PC-9 (cell line): ENCODE results near the gene NRAS. TPM values are rescaled to one million over a fixed set of nuclear protein-coding genes. Genes with fewer than 3 reads are reported as not detected.

ENCODE experiments used
- BruUV-seq: library from RNA; stranded (reverse); fragments of 400-500 nt; replicated peaks from 2 replicates; lab custom pipeline; 2021; lab: Mats Ljungman, UMichigan
- CTCF ChIA-PET: fragments of 300-600 bp; sonication (Branson Sonifier 250); formaldehyde crosslinking; loops from one replicate; lab custom pipeline; 2022; ENCODE audit warnings: antibody characterized with exemption; lab: Charles Lee
- POLR2A ChIA-PET: fragments of 300-600 bp; sonication (Branson Sonifier 250); formaldehyde crosslinking; loops from one replicate; lab custom pipeline; 2022; ENCODE audit warnings: antibody characterized with exemption; ENCODE audit not compliant: unreplicated experiment; lab: Charles Lee
- DNase-seq, 2 experiments: peaks; one replicate each; pipeline versions ENCODE4 v3.0.0 to v3.0.0-alpha.2; 2015 to 2022; ENCODE audit warnings: mixed read lengths in 1 of 2
- H2AFZ ChIP-seq: fragments of 200-600 bp; sonication (generic); 2 replicates; pipeline ENCODE4 v1.8.1; 2017; ENCODE audit warnings: antibody characterized with exemption
- H3F3A ChIP-seq: fragments of 200-600 bp; sonication (generic); 2 replicates; pipeline ENCODE4 v1.8.1; 2017; ENCODE audit warnings: antibody characterized with exemption, mild to moderate bottlenecking, low read depth; ENCODE audit not compliant: insufficient read depth
- H3K27ac ChIP-seq: fragments of 200-600 bp; sonication (generic); 2 replicates; pipeline ENCODE4 v1.6.1; 2016; ENCODE audit warnings: mixed run types
- H3K27me3 ChIP-seq: fragments of 200-600 bp; sonication (generic); 2 replicates; pipeline ENCODE4 v1.6.1; 2016; ENCODE audit warnings: low read depth, mixed run types; ENCODE audit not compliant: insufficient read depth
- H3K36me3 ChIP-seq: fragments of 200-600 bp; sonication (generic); 2 replicates; pipeline ENCODE4 v1.6.1; 2016; ENCODE audit warnings: low read depth, mixed run types
- H3K4me1 ChIP-seq: fragments of 200-600 bp; sonication (generic); replicated peaks from 2 replicates; pipeline ENCODE4 v1.6.1; 2016; ENCODE audit warnings: mixed run types; ENCODE audit not compliant: insufficient read depth
- H3K4me2 ChIP-seq: fragments of 200-600 bp; sonication (generic); 2 replicates; pipeline ENCODE4 v1.6.1; 2017; ENCODE audit warnings: mixed run types
- H3K4me3 ChIP-seq: fragments of 200-600 bp; sonication (generic); 2 replicates; pipeline ENCODE4 v1.6.1; 2016; ENCODE audit warnings: mixed run types
- H3K79me2 ChIP-seq: fragments of 200-600 bp; sonication (generic); 2 replicates; pipeline ENCODE4 v1.6.1; 2017; ENCODE audit warnings: low read depth, mixed run types
- H3K9me2 ChIP-seq: fragments of 200-600 bp; sonication (generic); 2 replicates; pipeline ENCODE4 v1.8.1; 2017; ENCODE audit warnings: mild to moderate bottlenecking; ENCODE audit not compliant: insufficient read depth
- H3K9me3 ChIP-seq: fragments of 200-600 bp; sonication (generic); 2 replicates; pipeline ENCODE4 v1.8.1; 2016; ENCODE audit warnings: low read depth; ENCODE audit not compliant: insufficient read depth
- H4K20me1 ChIP-seq: fragments of 200-600 bp; sonication (generic); 2 replicates; pipeline ENCODE4 v1.8.1; 2017; ENCODE audit not compliant: insufficient read depth
- CTCF ChIP-seq: fragments of 200-600 bp; sonication (generic); conservative IDR thresholded peaks from 2 replicates; pipeline ENCODE4 v1.6.1; 2017; ENCODE audit warnings: mixed run types, antibody characterized with exemption, mild to moderate bottlenecking, moderate library complexity
- EZH2 ChIP-seq: fragments of 200-600 bp; sonication (generic); IDR thresholded peaks from 2 replicates; pipeline ENCODE4 v1.8.0; 2017; ENCODE audit warnings: antibody characterized with exemption, low read depth
- intact Hi-C: fragments of 100-400 bp; cut with micrococcal nuclease; formaldehyde crosslinking; loops from one replicate; pipeline ENCODE4 v1.10.0; 2022; ENCODE audit not compliant: unreplicated experiment
- total RNA-seq: library from RNA; stranded (reverse); gene quantifications from 2 replicates; pipeline ENCODE4 v1.2.3, GENCODE V29; 2021

NRAS gene
- total RNA-seq, 1 experiment from 2014 or later = 37.8 TPM

- Histone ChIP-seq H3K4me2 (no peak overlapping the region), H2AFZ (no peak overlapping the region), H3K9me2 (no peaks in the 10 kb centered on the region), H3K36me3 (peaks cover 62% of the 10 kb centered on the region), H3K79me2 (peaks cover 23% of the 10 kb centered on the region), H3F3A (peaks cover 58% of the 10 kb centered on the region), H3K4me1 (peaks cover 45% of the 10 kb centered on the region), H3K27ac (peak overlapping the region; percentile 42), H3K27me3 (no peaks in the 10 kb centered on the region), H3K4me3 (no peak overlapping the region), H4K20me1 (peaks cover 16% of the 10 kb centered on the region), H3K9me3 (no peaks in the 10 kb centered on the region)
- ChIA-PET POLR2A (interaction anchor here (0.7 kb wide), 1 partner anchor 49 kb away, joined by 4 read pairs; no protein-coding TSS in a partner anchor), CTCF (no interaction called here)
- intact Hi-C loops = no loop called here
- DNase-seq = peak in 1 of 2 experiments; percentile 60
- no TSS peak for BruUV-seq
- TF ChIP-seq EZH2 = no peak
- no peak for TF ChIP-seq CTCF
Measured at GRCh38 chr1:114719424-114719787, 2.8 kb upstream of the NRAS start.

- Histone ChIP-seq H3K4me3 (no peak overlapping the region), H3K4me2 (peak overlapping the region; percentile 26), H3K79me2 (peaks cover 28% of the 10 kb centered on the region), H3K27me3 (no peaks in the 10 kb centered on the region), H3K9me2 (no peaks in the 10 kb centered on the region), H3F3A (peaks cover 58% of the 10 kb centered on the region), H3K36me3 (peaks cover 57% of the 10 kb centered on the region), H2AFZ (no peak overlapping the region), H3K4me1 (peaks cover 45% of the 10 kb centered on the region), H3K27ac (peak overlapping the region; percentile 42), H3K9me3 (no peaks in the 10 kb centered on the region), H4K20me1 (peaks cover 16% of the 10 kb centered on the region)
- TF ChIP-seq CTCF (no peak), EZH2 (no peak)
- CTCF ChIA-PET = no interaction called here
- BruUV-seq = no TSS peak
- POLR2A ChIA-PET = no interaction called here
- peak in 1 of 2 experiments; percentile 85 for DNase-seq
- intact Hi-C loops = no loop called here
Measured at GRCh38 chr1:114718661-114719423, 2.3 kb upstream of the NRAS start.

GRCh38 chr1:114715952-114716303 lies 643 bp downstream of the NRAS start:
- BruUV-seq = TSS peak; percentile 29
- Histone ChIP-seq H3K36me3 (peaks cover 55% of the 10 kb centered on the region), H3K4me2 (peak overlapping the region; percentile 88), H3K79me2 (peaks cover 31% of the 10 kb centered on the region), H2AFZ (peak overlapping the region; percentile 94), H4K20me1 (peaks cover 16% of the 10 kb centered on the region), H3K9me2 (no peaks in the 10 kb centered on the region), H3K4me3 (peak overlapping the region; percentile 82), H3K27ac (peak overlapping the region; percentile 79), H3K27me3 (no peaks in the 10 kb centered on the region), H3K9me3 (no peaks in the 10 kb centered on the region), H3K4me1 (peaks cover 45% of the 10 kb centered on the region), H3F3A (peaks cover 41% of the 10 kb centered on the region)
- intact Hi-C loops = no loop called here
- TF ChIP-seq CTCF = no peak
- TF ChIP-seq EZH2 = no peak
- CTCF ChIA-PET = interaction anchor here (0.9 kb wide), 1 partner anchor 369 kb away, joined by 3 read pairs; no protein-coding TSS in a partner anchor
- DNase-seq = no peak
- POLR2A ChIA-PET = interaction anchor here (0.5 kb wide), 1 partner anchor 957 kb away, joined by 5 read pairs; no protein-coding TSS in a partner anchor
